Measurements from ENCODE around the gene TEX22.

DNA sequence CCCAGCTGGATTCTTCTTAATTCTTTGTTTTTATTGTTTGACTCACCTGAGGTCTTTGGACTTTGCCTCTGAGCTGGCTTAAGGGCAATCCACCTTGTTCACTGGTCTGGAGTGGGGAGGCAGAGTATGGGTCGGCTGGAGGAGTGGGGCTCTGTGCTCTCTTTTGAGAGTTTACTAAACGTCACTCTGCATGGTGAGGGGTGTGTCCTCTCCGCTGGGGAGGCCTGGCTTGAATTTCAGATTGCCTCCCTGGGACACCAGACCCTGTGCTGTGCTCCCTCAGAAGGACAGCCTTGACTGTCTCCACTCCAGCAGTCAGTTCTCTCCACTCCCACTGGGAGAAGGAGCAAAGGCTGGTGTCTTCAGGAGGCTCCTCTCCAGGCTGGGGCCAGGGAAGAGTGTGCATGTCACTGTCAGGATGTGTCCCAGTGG is 19.4 kb downstream of the TEX22 start:
- no peak for TF ChIP-seq POLR2A (IDR thresholded peaks at IDR 0.05)
- TF ChIP-seq, protein P1, sequence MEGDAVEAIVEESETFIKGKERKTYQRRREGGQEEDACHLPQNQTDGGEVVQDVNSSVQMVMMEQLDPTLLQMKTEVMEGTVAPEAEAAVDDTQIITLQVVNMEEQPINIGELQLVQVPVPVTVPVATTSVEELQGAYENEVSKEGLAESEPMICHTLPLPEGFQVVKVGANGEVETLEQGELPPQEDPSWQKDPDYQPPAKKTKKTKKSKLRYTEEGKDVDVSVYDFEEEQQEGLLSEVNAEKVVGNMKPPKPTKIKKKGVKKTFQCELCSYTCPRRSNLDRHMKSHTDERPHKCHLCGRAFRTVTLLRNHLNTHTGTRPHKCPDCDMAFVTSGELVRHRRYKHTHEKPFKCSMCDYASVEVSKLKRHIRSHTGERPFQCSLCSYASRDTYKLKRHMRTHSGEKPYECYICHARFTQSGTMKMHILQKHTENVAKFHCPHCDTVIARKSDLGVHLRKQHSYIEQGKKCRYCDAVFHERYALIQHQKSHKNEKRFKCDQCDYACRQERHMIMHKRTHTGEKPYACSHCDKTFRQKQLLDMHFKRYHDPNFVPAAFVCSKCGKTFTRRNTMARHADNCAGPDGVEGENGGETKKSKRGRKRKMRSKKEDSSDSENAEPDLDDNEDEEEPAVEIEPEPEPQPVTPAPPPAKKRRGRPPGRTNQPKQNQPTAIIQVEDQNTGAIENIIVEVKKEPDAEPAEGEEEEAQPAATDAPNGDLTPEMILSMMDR (IDR thresholded peaks at IDR 0.05) = no peak

Data from body of pancreas (tissue), 4 donors.